GM19452 (cell line): ENCODE data around the gene NTMT1.
"Not testable (repeated sequence)": the region's sequence is repeated elsewhere in the genome, so short reads cannot be mapped to it uniquely, and the experiment has no call there.

Experiments
- ATAC-seq: cut with Tn5 transposase; IDR thresholded peaks from one replicate; pipeline ENCODE4 v1.9.1; 2021; ENCODE audit not compliant: unreplicated experiment

The NTMT1 gene

DNA sequence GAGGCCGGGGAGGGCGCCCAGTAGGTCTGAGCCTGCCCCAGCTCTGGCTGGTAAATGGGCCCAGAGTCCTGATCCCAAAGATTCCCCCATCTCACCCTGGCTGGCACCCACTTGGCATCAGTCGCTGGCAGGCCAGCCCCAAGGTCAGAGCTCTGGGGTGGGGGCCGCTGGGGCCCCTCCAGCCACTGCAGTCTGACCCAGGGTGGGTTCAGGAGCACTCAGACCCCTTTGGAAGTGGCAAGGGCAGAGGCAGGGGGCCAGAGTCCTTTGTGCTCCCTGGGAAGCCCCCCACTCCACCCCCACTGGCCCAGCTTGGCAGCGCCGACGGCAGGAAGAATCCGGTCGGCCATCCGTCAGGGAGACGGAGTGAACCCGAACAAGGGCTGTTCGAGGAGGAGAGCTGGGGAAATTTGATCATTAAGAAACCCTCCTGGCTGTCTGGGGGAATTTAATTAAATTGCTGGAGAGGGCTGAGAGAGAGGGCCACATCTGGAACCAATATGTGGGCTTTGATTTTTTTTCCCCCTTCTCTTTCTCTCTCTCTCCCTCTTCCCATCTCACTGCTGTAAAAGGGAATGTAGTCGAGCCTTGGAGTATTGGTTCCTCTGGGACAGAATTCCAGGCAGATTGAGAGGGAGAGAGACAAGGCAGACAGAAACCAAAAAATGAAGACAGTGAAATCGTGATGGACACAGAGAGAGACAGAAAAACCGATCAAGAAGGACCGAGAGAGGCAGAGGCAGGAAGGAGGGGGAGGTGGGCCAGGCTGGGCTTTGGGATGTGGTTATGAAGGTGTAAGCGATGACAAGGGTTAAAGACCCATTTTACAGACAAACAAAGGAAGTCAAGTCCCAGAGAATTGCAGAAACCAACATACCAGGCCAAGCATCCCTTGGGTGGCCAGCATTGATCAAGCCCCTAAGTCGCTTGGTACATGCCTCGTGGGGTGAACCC lies 24.0 kb downstream of the NTMT1 start:
- no peak for ATAC-seq

DNA sequence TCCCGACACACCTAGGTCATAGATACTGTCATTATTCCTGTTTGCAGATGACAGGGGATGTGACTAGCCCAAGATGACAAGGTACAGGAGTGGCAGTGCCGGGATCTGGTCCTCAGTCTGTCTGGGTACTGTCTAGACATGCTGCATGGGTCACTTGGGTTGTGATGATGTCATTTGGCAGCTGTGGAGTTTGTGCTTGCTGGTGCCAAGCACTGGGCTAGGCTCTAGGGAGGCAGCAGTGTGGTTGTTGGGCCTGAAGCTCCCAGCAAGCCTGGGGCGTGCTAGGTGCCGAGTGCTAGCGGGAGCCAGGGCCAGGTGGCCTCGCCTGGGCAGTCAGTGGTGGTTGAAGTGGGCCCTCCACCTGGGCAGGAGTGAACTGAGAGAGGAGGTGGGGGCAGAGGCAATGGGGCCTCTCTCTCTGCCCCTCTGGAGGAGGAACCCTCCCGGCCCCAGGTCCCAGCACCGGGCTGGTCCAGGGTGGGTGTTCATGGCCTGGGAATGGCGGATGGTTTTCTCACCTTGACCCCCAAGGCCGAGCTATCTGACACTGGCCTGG lies 24.8 kb downstream of the NTMT1 start:
- no peak for ATAC-seq

DNA sequence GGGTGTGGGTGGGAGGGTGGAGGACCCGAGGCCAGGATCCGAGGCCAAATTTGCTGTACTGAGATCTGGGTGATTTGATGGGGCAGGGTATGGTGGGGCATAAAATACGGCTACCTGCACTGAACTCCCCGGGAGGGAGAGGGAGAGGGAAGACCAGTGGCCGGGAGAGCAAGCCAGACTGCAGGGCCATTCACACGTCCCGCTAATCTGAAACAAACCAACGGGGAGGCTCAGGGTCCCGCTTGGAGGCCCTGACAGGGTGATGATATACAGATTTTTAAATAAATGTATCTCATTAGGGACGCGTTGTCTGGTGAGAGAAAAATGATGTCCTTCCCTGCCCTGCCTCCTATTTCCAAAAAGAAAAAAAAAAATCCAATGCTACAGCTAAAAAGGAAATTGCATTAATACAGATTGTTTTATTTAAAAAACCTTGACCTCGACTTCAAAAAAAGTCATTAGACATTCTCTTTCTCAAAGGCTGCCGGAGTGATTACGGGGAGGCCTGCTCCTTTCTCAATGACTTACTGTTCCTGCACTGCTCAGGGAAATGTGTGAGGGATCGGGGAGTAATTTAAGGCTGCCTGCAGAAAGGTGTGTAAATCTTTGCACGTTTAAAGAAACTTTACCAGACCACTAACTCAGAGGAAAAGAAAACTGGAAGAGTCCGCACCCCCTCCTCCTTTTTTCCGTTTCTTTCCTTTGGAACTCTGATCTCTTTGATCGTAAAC lies 28.0 kb downstream of the NTMT1 start:
- ATAC-seq: no peak

DNA sequence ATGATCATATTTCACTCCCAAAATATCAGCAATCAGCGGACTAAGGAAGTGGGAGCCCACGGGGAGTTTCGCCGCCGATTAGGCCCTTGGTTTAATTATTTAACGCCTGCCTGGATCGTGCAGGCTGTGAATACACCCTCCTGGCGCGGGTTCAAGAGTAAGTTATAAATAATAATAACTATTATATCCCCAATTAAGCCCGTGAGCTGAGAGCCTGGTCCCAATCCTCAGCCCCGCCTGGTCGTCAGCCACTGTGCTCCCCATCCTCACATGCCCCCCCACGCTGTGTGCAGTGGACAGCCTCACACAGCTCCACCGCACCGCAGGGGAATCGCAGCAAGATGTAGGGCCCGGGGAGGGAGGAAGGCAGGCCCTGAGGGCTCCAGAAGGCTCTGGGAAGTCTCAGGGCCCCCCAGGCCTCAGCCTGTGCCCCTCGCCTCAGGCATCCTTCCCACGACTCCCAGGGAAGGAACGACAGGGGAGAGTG lies 28.6 kb downstream of the NTMT1 start:
- no peak for ATAC-seq

DNA sequence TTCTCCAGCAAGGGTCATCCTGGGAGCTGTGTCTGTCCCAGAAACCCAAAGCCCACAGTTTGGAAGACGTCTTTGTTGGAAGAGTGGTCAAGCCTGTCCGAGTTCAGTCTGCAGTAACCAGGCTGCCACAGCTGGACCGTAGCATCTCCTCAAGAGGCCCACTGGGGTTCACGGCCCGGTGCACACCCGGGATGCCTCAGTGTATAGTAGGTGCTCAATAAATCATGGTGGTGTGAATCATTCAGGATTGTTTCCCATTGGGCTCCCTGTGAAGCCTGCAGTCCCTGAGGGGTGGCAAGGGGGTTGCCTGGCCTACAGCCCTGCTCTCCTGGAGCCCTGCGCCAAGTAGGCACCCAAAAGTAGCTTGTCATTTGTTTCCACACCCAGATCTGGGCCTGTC lies 29.2 kb downstream of the NTMT1 start:
- ATAC-seq: no peak

DNA sequence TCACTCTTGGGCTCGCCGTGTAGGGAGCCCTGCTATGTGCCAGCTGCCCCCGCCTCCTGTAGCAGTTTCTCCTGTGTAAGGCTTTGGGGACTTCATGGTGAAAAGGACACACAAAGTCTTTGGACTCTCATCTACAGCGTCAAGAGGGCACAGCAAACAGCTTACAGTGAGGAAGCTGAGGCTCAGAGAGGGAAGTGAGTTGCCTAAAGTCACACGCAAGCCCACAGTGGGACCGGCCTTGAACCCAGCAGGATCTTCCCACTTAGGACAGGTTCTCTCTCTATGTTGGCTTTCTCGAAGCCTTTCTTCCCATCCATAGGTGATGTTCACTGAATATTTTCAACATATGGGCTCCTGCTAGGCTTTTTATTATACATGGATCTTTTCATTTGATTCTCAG lies 29.7 kb downstream of the NTMT1 start:
- ATAC-seq: no peak

DNA sequence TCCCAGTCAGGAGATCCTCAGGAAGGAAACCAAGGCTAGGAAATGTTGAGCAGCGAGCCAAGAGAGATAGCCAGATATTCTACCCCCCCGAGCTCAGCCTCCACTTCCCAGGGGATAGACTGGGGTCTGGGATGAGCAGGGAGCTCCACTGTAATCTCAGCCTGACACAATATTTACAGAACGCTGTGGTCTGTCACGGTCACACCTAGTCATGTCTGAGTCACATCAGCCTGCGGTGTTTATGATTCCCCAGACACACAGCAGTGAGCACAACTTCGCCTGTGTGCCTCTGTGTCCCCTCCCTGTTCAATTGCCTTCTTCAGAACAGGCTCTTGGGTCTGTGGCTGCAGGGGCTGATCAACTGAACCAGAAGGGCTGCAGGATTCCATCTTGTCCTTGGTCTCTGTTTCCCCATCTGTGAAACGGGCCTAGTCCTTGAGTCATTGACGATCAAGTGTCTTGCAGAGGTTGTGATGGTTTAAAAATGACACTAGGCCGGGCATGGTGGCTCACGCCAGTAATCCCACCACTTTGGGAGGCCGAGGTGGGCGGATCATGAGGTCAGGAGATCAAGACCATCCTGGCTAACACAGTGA lies 30.9 kb downstream of the NTMT1 start:
- ATAC-seq: no peak

DNA sequence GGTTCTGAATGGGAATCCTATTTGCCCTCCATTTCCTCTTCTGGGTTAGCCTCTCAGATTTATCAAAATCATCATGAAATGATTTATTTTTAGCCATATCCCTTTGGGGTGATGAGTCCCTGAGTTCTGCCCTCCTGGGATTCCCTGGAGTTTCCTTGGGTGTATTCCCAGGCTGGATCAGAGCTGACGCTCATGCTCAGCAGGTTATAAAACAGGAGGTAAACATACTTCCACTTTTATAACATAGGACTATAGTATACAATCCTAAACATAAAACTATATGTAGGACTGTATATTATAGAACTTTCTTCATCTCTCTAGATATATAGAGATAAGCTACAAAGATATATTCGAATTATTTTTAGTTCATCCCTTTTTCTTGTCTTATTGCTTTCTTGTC lies 35.1 kb downstream of the NTMT1 start:
- ATAC-seq: no peak

DNA sequence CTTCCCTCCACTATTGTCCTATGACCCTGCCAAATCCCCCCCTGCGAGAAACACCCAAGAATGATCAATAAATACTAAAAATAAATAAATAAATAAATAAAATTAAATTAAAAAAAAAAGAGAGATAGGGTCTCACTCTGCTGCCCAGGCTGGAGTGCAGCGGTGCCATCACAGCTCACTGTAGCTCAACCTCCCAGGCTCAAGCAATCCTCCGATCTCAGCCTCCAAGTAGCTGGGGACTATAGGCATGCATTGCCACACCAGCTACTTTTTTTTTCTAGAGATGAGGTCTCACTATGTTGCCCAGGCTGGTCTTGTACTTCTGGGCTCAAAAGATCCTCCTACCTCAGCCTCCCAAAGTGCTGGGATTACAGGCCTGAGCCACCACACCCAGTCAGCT lies 36.3 kb downstream of the NTMT1 start:
- ATAC-seq: not testable (repeated sequence)

DNA sequence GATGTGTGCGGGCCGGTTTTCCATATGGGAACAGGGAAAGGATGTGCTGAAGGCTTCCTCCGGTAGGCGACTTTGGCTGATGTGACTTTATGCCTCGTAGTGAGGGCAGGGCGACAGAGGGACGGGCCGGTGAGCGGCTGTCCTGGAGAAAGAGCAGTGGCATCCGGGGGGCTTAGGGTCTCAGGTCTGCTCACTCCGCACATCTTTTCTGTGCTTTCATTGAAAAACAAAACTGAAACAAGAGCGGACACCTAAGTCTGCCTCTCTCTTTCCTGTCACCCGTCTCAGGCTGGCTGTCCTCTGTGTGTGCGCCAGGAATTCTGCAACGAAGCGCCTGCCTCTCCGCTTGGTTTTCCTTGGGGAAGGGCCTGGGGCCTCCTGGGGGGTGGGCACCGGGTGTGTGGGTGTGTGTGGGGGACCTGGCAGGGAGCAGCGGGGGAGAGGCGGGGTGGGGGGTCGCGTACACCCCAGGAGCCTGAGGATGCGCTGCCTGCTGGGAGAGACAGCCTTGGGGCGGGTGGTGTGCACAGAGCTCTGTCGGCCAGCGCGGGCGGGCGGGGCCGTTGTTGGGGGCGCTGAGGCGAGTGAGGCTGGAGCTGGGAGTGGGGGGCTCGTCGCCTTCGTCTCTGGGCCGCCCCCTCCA lies 38.9 kb downstream of the NTMT1 start:
- no peak for ATAC-seq

DNA sequence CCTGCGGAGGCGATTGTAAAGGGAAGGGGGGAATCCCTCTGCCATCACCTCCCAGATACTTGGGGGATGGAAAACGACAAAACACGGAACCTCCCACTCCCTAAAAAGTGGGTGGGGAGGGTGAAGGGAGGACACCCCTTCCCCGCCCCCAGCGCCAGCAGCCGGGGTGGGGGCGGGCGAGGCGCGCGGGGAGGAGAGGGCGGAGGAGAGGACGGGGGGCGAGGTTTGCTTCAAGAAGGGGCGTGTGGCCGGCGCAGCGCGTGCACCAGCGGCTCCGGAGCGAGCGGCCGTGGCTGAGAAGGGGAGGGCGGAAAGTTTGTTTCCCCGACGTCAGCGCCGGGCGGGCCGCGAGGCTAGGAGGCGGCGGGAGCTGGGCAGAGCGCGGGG lies 39.4 kb downstream of the NTMT1 start, which contains the start of gene PRRX2:
TSS of gene PRRX2 (plus strand) at position 259 of the 387 bp plus-strand sequence. CDS start 221 bp downstream, outside the sequence.
- no peak for ATAC-seq

DNA sequence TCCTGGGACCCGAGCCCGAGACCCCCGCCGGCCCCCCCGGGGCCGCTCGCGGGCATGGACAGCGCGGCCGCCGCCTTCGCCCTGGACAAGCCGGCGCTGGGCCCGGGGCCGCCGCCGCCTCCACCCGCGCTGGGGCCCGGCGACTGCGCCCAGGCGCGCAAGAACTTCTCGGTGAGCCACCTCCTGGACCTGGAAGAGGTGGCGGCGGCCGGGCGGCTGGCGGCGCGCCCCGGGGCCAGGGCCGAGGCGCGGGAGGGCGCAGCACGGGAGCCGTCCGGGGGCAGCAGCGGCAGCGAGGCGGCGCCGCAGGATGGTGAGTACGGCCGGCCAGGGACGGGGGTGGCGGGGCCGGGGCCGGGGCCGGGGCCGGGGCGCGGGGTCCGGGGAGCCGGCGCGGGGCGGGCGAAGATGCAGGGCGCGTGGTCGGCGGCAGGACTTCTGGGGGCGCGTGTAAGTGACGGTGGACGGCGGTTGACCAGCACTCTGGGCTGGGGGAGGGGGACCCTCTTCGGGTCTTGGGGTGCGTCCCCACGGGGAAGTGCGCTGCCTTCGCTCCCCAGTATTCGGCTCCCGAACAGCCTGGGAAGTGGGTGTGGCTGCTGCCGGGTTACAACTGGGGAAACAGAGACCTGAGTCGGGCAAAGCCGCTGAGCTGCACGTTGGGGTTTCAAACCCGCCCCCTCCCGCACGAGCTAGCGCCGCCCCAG lies 40.0 kb downstream of the NTMT1 start:
- no peak for ATAC-seq

DNA sequence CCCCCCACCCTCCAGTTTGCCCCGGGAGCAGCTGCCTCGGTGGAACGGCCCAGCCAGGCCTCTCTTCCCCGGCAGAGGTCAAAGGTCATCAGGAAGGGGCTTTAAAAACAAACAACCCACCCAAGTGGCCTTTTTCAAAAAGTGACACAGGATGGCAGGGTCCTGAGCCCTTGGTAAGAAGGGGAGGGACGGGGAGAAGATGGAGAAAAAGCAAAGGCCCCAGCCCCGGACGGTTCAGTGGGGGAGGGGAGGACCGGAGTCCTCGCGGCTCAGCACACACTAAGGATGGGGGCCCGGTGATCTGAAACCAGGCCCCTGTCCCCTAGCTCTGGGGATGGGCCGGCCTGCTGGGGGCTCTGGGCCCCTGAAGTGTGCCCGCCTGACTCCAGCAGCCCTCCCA lies 40.6 kb downstream of the NTMT1 start:
- ATAC-seq: no peak

DNA sequence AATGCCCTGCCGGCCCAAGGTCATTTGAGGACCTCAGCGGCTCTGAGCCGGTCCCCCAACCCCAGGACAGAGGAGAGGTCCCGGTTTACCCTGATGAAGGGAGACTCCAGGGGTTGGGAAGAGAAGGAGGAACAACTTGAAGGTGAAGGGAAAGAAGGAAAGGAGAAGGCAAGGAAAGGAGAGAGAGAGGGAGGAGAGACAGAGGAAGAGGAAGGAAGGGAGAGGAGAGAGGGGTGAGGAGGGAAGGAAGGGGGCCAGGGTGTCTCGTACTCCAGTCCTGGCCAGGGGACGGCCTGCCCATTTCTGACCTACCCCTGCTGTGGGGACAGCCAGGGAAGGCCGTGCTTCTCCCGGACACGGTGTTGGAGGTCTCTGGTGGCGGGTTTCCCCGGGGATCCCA lies 41.4 kb downstream of the NTMT1 start:
- ATAC-seq: no peak

DNA sequence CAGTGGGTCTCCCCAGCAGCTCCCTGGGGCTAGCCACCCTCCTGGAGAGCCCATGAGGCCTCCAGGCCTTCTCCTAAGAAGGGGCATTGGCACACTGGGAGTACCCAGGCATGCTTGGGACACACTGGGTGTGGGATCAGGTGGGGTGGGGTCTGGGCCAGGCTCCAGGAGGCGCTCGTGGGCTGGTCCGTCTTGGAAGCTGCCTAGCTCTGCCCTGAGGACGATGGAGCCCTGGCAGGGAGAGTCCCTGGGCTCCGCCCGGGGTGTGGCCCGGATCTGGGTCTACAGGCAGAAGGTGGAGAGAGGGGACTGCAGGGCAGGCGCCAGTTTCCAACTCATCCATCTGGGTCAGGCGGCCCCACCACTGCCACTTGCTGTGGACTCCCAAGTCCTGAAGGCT lies 41.9 kb downstream of the NTMT1 start:
- ATAC-seq: no peak

DNA sequence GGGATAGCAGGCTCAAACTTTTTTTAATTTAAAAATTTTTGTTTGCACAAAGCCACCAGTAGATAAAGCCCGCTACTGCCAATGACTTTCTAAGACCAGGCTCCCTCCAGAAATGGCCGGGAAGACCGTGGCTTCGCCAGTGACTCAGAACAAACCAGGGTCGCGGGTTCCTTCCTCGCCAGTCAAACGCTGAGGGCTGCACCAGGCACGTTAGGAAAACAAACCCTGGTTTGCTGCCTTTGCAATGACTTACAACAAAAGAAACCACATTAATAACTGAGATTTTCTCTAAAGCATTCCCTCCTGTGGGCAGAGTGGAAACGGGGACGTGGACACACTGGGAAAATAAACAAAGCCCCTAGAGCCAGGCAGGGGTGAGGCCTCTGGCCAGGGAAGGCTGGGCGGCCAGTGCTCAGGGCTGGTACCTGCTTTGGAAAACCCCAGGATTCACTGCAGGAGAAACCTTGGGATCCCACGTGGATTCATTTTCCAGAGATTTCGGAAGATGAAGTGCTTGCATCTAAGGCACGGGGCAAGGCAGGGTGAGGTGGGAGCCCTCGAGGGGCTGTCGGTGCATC lies 43.3 kb downstream of the NTMT1 start:
- ATAC-seq: no peak

DNA sequence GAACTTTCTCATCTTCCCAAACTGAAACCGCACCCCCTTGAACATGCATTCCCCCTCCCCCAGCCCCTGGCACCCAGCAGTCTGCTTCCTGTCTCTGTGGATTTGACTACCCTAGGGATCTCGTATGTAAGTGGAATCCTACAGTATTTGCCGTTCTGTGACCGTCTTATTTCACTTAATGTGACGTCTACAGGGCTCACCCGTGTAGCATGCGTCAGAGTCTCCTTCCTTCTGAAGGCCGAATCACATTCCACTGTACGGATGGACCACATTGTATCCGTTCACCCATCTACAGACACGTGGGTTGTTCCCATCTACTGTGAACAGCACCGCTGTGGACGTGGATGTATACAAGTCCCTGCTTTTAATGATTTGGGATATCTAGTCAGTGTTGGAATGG lies 44.0 kb downstream of the NTMT1 start:
- ATAC-seq: no peak

DNA sequence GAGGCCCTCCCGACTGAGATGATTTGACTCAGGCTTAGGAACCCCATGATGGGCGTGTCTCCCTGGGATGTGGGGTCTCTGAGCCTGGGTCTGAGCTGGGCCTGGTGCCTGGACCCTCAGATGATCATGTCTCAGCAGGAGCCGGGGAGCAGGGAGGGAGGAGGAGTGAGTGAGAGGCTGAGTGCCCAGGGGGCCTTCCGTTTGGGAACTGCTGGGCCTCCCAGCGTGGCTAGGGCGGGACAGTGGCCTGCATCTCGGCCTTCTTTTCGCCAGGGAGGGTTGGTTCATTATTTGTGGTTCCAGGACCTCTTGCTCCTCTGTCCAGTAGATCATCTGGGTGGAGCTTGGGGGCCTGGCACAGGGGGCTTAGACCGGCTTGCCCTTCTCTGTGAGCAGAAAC lies 45.1 kb downstream of the NTMT1 start:
- no peak for ATAC-seq

DNA sequence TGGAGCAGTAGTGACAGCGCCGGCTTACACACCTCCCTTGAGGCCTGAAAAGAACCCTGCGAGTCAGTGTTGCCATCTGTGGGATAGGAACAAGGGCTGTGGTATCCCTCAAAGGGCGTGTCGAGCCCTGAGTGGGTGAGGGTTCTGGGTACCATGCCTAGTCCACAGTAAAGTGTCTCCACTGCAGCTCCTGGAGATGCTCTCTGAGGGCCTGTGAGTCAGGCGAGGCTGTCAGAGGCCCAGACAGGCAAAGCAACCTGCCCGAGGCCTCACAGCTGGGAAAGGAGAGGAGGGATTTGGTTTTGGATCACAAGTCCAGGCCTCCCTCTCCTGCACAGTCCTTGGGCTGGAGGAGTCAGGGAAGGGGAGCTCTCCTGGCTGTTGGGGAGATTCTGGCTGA lies 45.6 kb downstream of the NTMT1 start:
- ATAC-seq: no peak

DNA sequence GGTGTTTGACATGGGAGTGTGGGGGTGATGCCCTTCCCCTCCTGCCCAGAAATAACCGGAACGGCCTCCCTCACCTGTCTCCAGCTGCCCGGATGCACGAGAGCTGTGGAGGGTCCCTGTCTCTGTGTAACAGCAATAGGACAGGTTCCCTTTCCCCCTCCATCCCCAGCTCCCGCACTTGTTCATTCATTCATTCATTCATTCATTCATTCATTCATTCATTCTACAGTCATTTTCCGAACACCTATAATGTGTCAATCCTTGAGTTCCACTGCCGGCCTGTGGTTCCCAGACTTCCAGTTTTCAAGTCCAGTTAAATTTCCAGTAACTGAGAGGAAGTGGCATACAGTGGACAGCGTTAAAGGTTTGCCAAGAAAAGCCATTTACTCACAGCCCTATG lies 46.7 kb downstream of the NTMT1 start:
- no peak for ATAC-seq
